Measurements from ENCODE around the gene SERPINH1. TPM values are rescaled to one million over a fixed set of nuclear protein-coding genes. Genes with fewer than 3 reads are reported as not detected.
A peak's percentile ranks its signal among the peaks of the same experiment; 100 is the strongest.

The SERPINH1 gene
- total and polyA plus RNA-seq, 2 of the 13 experiments (the other 11 are each of a cell fraction or from before 2014, with no cell fraction given), result 83.6 to 83.8 TPM

DNA sequence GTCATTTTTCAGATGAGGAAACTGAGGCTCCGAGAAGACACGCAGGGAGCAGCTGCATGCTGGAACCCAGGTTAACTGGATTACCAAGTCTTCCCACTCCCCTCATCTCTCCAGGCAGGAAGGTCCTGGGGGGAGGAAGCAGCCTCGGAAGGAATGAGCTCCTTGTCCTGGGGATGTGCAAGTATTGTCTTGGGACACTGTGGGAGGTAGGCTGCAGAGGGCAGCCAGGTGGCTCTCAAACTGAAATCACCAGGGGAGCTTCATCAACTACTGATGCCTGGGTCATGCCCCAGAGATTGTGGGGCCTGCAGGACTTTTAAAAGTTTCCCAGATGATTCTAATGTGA lies 43.9 kb upstream of the SERPINH1 start (continued):
- no peak for TF ChIP-seq ZNF570 (CRISPR knock-in tag; IDR thresholded peaks at IDR 0.05; ENCODE audit: borderline replicate concordance)
- 0 out of 2 replicates have a peak, but pooled peaks have one; percentile 26 for TF ChIP-seq NR1H2 (CRISPR knock-in tag; IDR thresholded peaks at IDR 0.05; ENCODE audit: borderline replicate concordance, low read depth)
- TF ChIP-seq, protein P1, sequence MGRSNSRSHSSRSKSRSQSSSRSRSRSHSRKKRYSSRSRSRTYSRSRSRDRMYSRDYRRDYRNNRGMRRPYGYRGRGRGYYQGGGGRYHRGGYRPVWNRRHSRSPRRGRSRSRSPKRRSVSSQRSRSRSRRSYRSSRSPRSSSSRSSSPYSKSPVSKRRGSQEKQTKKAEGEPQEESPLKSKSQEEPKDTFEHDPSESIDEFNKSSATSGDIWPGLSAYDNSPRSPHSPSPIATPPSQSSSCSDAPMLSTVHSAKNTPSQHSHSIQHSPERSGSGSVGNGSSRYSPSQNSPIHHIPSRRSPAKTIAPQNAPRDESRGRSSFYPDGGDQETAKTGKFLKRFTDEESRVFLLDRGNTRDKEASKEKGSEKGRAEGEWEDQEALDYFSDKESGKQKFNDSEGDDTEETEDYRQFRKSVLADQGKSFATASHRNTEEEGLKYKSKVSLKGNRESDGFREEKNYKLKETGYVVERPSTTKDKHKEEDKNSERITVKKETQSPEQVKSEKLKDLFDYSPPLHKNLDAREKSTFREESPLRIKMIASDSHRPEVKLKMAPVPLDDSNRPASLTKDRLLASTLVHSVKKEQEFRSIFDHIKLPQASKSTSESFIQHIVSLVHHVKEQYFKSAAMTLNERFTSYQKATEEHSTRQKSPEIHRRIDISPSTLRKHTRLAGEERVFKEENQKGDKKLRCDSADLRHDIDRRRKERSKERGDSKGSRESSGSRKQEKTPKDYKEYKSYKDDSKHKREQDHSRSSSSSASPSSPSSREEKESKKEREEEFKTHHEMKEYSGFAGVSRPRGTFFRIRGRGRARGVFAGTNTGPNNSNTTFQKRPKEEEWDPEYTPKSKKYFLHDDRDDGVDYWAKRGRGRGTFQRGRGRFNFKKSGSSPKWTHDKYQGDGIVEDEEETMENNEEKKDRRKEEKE (IDR thresholded peaks at IDR 0.05), result no peak
- TF ChIP-seq ZNF354B (CRISPR knock-in tag; IDR thresholded peaks at IDR 0.05), result no peak
- TF ChIP-seq ZNF343 (CRISPR knock-in tag; IDR thresholded peaks at IDR 0.05), result no peak
- no peak for TF ChIP-seq CEBPG (CRISPR knock-in tag; IDR thresholded peaks at IDR 0.05)
- TF ChIP-seq ASH2L (IDR thresholded peaks at IDR 0.05; ENCODE audit: insufficient read length, low read depth, low read length), result no peak

DNA sequence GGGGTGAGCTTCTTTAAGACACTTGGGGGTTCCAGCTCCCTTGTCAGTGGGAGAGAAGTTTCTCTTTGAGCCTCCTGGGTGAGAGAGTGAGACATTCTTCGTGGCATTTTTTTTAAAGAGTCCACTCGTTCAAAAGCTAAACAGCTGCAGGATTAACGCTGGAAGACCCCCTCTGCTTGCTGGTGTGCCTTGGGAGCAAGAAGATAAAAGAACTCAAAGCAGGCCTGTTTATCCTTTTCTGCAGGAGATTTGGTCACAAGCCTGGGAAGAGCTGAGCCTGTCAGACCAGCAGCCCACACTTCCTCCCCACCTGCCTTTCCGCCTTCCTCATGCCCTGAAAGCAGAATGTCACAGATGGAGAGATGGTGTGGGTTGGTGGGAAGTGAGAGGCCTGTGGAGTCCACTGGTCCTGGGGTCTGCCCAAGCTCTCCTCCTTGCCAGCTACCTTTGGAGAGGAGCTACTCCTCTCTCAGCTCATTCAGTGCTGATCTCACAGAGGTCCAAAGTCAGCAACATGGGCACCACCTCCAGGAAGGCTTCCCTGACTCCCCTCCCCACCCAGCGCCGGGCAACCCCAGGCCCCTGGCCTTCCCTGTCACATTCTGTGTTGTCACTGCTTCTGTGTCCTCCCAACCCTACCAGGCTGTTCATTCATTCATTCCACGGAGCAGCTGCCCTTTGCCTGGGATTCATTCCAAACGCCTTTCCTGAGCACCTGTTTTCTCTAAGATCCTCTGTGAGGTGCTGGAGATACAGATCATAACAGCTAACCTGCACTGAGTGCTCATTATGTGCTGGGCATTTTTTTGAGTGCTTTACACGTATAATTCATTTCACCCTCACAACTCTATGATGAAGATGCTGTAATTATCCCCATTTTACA lies 43.0 kb upstream of the SERPINH1 start:
- 50% methylated on average over 9 of the region's 9 CpGs for WGBS (ENCODE audit: low lambda C conversion rate)
- peak overlapping the region; percentile 89 for H3K4me2 ChIP-seq (ENCODE audit: low read depth, low read length)
- BruUV-seq (replicated peaks), result no TSS peak
- H3K36me3 ChIP-seq (replicated peaks in 1 of 2; ENCODE audit: control insufficient read depth in 1 of 2, insufficient read depth in 2 of 2, low read length in 2 of 2), result peaks cover 5 to 10% of the 10 kb centered on the region in 2 experiments
- H4K20me1 ChIP-seq (ENCODE audit: insufficient read depth, low read length), result no peaks in the 10 kb centered on the region
- H3K79me2 ChIP-seq (ENCODE audit: insufficient read depth, low read length), result peaks cover 70% of the 10 kb centered on the region
- intact Hi-C loops (cut with micrococcal nuclease; ENCODE audit: unreplicated experiment) (no loop called here), in situ Hi-C loops (cut with HindIII; ENCODE audit: extremely low pct_ligation_motif_present, low pct_unique_long_range_greater_than_20kb) (no loop called here)
- H3K27me3 ChIP-seq (ENCODE audit: control insufficient read depth in 1 of 2, insufficient read depth in 2 of 2, low read length in 2 of 2), result no peaks in the 10 kb centered on the region
- peak overlapping the region; percentile 68 for H3K9ac ChIP-seq (ENCODE audit: insufficient read depth, low read depth, low read length)
- no peaks in the 10 kb centered on the region for H3K9me3 ChIP-seq (ENCODE audit: low read length)
- peak overlapping the region in 2 of 3 experiments; percentile 14 to 42; a peak in 4 of 6 replicates for H3K4me3 ChIP-seq (replicated peaks in 1 of 3; ENCODE audit: insufficient read depth in 1 of 3, low read depth in 2 of 3, low read length in 3 of 3)
- FAIRE-seq (no peak), DNase-seq (ENCODE audit: low spot score) (no peak), ATAC-seq (no peak)
- H3K27ac ChIP-seq (ENCODE audit: extremely low read length, insufficient read depth, low read length), result peak overlapping the region; percentile 85
- H3K4me1 ChIP-seq (ENCODE audit: insufficient read depth, low read length), result peaks cover 100% of the 10 kb centered on the region
- no peak overlapping the region for H2AFZ ChIP-seq (ENCODE audit: low read length)
- POLR2A ChIA-PET, result interaction anchor here (0.7 to 3.4 kb wide), 14 partner anchors 8 to 127 kb away, joined by 3 to 17 read pairs (median 4); partner anchors contain the start of gene SERPINH1
- CTCF ChIA-PET (ENCODE audit: low intra/inter-chr PET ratio, low total read pairs), result no interaction called here
- TF ChIP-seq, protein P2, sequence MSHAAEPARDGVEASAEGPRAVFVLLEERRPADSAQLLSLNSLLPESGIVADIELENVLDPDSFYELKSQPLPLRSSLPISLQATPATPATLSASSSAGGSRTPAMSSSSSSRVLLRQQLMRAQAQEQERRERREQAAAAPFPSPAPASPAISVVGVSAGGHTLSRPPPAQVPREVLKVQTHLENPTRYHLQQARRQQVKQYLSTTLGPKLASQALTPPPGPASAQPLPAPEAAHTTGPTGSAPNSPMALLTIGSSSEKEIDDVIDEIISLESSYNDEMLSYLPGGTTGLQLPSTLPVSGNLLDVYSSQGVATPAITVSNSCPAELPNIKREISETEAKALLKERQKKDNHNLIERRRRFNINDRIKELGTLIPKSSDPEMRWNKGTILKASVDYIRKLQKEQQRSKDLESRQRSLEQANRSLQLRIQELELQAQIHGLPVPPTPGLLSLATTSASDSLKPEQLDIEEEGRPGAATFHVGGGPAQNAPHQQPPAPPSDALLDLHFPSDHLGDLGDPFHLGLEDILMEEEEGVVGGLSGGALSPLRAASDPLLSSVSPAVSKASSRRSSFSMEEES (CRISPR knock-in tag; IDR thresholded peaks at IDR 0.05), result no peak
- TF ChIP-seq, protein P3, sequence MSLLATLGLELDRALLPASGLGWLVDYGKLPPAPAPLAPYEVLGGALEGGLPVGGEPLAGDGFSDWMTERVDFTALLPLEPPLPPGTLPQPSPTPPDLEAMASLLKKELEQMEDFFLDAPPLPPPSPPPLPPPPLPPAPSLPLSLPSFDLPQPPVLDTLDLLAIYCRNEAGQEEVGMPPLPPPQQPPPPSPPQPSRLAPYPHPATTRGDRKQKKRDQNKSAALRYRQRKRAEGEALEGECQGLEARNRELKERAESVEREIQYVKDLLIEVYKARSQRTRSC (CRISPR knock-in tag; IDR thresholded peaks at IDR 0.05; ENCODE audit: low read depth), result no peak
- TF ChIP-seq REPIN1 (CRISPR knock-in tag; IDR thresholded peaks at IDR 0.05; ENCODE audit: borderline replicate concordance, low read depth) (no peak), ZEB1 (IDR thresholded peaks at IDR 0.05; ENCODE audit: insufficient replicate concordance, low read depth) (peak; percentile 20), MED1 (CRISPR knock-in tag; IDR thresholded peaks at IDR 0.05) (no peak), ZNF292 (CRISPR knock-in tag; IDR thresholded peaks at IDR 0.05; ENCODE audit: borderline replicate concordance, low read depth) (0 out of 2 replicates have a peak, but pooled peaks have one; percentile 19), RBAK (CRISPR knock-in tag; IDR thresholded peaks at IDR 0.05) (peak; percentile 80), ZFP36 (IDR thresholded peaks at IDR 0.05; ENCODE audit: borderline replicate concordance, low read depth, low read length, partially characterized antibody) (peak; percentile 94)

All from HepG2 (cell line).